Neuron (in vitro differentiated cells): ENCODE data around the gene SLC10A2.

Experiments used
- H2AFZ ChIP-seq: one replicate; pipeline ENCODE4 v1.6.1; 2013; ENCODE audit warnings: low read depth, mild to moderate bottlenecking, inconsistent platforms, low read length, moderate library complexity
- H3K27me3 ChIP-seq: one replicate; pipeline ENCODE4 v1.6.1; 2013; ENCODE audit warnings: low read length; ENCODE audit not compliant: insufficient read depth
- H3K36me3 ChIP-seq: one replicate; pipeline ENCODE4 v1.6.1; 2013; ENCODE audit warnings: low read length; ENCODE audit not compliant: insufficient read depth
- H3K4me1 ChIP-seq: one replicate; pipeline ENCODE4 v1.6.1; 2013; ENCODE audit warnings: low read length; ENCODE audit not compliant: insufficient read depth
- H3K4me3 ChIP-seq: 2 replicates; pipeline ENCODE4 v1.5.1; 2013; ENCODE audit warnings: mild to moderate bottlenecking, low read length, moderate library complexity
- H3K9me3 ChIP-seq: one replicate; pipeline ENCODE4 v1.6.1; 2013; ENCODE audit warnings: low read length

SLC10A2 gene

DNA sequence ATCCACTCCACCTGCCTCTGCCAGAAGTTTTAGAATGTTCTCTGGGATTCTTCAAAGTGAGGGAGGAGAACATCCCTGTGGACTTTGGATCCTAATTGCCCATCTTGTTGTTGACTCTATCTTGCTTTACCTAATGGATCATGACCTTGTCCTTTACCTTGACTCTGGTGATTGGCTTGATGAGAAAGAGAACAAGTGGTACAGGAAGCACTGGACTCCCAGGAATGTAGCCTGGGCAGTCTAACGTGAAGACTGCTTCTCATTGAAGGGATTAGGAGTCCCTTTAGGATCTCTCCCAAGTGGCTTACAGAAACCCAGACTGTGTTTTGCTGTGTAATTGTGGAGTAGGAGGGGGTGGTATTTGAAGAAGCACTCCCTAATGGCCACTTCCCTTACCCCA lies 63.9 kb downstream of the SLC10A2 start:
- Histone ChIP-seq H3K36me3 (no peaks in the 10 kb centered on the region), H3K27me3 (no peaks in the 10 kb centered on the region), H3K9me3 (peaks cover 2% of the 10 kb centered on the region), H3K4me1 (no peaks in the 10 kb centered on the region), H2AFZ (no peak overlapping the region), H3K4me3 (no peak overlapping the region)

DNA sequence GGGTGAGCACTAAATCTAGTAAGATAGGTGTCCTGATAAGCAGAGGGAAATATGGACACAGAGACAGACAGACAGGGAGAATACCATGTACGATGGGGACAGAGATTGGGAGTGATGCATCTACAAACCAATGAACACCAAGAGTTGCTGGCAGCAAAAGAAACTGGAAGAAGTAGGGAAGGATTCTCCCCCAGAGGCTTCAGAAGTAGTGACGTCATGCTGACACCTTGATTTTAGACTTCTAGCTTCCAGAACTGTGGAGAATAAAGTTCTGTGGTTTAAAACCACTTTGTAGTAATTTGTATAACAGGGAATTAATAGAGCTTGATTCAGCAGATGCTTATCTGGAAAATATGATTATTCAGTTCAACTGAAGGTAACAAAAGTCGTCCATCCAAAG lies 66.1 kb downstream of the SLC10A2 start:
- no peaks in the 10 kb centered on the region for H3K4me1 ChIP-seq
- no peak overlapping the region for H2AFZ ChIP-seq
- peaks cover 6% of the 10 kb centered on the region for H3K9me3 ChIP-seq
- no peaks in the 10 kb centered on the region for H3K36me3 ChIP-seq
- no peak overlapping the region for H3K4me3 ChIP-seq
- H3K27me3 ChIP-seq: no peaks in the 10 kb centered on the region

DNA sequence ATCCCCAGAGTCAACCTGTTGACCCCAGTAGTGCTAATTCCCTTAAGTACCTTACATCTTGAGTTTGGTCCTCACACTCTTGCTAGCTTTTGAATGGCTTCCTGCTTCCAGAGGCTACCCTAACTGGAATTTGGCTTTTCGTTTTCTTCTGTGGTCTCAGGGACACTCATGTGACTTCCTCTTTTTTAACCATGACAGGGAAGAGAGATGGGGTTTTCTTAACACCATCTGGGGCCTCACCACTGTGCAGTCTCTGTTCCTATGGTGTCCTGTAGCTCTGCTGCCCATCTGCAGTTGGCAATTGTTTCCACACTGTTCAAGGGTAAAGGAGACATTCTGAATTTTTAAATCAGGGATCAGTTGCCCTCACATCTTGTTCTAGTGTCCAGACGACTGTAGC lies 66.7 kb downstream of the SLC10A2 start:
- no peaks in the 10 kb centered on the region for H3K4me1 ChIP-seq
- no peaks in the 10 kb centered on the region for H3K27me3 ChIP-seq

More for the DNA sequence above, 66.7 kb downstream of the SLC10A2 start:
- H3K4me3 ChIP-seq: no peak overlapping the region
- H2AFZ ChIP-seq: no peak overlapping the region
- no peaks in the 10 kb centered on the region for H3K36me3 ChIP-seq
- H3K9me3 ChIP-seq: peaks cover 7% of the 10 kb centered on the region
